ENCODE data around the gene MYLK.
"Not testable (repeated sequence)": the region's sequence is repeated elsewhere in the genome, so short reads cannot be mapped to it uniquely, and the experiment has no call there.

The MYLK gene

DNA sequence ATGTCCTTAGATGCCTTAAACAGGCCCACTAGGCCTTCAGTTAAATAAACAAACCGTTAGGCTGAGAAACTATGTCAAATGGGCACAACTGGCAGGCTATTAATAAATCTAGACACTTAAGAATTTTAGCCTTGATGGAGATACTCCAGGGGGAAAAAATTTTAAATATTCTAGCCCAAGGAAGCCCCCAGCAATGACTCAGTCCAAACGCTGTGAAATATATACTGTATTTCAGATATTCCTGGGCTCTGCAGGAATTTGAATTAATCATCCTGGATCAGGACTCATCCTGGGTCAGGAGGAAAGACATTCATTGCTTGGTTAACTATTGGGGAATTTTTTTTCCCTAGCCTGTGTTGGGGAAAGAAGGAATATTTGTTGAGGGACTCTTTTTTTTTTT is 166.7 kb downstream of the MYLK start:
- DNase-seq = not testable (repeated sequence)

DNA sequence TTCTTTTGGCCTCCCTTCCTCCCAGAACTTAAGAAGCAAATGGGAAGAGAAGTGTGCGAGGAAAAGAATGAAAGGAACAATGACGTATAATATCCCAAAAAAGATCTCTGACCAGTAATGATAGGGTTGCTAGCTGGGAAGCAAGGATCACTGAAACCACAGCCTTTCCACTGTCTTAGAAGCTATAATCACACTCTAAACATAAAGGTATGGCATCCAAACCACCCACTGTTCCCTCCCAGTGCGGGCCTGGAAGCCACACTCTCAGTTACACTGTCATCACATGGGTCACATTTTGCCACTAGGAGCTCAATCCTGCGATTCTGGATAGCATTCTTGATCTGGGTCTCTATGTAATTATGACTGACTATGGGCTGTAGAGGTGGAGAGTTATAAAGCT is 167.7 kb downstream of the MYLK start:
- DNase-seq = no peak

DNA sequence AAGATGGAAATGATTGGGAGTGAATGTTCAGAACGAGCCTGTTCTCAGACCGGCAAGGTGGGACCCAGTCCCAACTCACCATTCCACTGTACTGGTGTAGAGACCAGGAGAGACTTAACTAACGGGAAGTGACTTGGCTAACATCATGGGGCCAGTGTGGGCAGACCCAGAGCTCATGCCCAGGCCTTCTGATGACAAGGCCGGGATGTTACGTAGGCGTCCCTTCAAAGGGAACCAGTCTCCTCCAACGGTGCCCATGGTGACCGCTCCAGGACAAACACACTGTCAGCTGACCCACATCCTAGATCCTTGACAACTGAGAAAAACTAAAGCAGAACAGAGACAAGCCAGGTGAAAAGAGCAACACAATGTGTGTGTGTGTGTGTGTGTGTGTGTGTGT is 170.9 kb downstream of the MYLK start:
- DNase-seq = no peak

DNA sequence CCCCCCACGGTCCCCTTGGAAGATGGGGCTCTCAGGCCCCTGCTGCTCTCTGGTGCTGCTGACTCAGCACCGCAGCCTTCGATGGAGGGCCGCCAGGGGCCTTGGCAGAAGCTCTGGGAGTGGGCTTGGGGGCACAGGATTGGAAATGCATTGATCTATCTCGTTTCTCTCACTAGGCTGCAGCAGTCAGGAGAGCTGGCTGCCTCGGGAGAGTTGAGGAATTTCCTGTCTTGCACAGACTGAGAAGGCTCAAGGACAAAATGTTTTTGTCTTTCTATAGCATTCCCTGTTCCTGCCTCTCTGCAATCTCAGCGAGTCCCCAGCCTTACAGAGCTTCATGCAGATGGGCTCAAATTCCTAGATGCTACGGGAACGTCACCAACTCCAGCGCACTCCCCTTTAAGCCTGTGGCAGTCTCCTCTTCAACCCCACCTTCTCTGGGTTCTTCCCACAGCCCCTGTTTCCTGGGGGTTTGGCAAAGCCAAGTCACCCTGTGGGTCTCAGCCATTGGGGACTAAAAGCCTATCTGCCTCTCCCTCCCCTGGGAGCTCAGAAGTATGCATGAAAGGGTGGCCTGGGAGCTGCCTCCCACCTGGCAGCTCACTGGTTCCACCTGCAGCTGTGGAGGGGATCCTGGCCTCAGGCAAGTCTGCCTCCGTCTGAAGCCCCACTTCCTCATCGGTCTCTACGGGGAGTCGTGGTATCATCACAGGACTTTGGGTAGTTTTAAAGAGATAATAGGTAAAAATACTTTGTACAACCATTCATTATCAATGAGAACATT is 171.9 kb downstream of the MYLK start:
- DNase-seq = no peak

DNA sequence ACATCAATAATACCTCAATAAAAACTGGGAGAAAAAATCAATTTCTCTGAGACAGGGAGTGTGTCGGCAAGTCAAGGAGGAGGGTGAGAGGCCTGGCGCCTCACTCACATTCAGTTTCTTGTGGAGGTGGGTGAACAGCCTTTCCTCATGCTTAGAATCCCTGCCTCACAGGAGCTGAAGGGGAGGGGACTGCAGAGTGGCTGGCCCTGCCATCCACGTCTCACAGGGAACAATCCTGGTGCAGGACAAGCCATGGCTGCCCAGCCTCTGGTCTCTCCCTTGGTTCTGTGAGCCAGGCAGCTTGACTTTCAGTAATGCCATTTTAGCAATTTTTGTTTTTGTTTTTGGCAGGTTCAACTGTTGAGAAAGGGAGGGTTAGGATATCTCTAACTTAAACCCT is 172.8 kb downstream of the MYLK start:
- no peak for DNase-seq

DNA sequence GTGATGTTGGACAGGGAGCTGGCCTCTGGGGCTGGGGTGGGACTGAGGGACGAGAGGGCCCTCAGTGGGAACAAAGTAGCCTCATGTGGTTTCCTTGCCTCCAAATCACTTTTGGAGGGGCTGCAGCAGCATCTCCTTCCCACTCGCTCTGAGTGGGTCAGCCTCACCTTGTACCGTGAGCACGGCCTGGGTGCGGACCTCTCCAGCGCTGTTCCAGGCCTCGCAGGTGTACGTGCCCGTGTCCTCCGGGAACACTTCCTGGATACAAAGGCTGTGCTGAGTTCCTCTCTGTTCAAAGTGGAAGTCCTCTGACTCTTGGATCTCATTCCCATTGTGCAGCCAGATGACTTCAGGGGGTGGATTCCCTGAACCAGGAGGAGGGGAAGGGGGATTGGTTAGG is 175.6 kb downstream of the MYLK start:
- DNase-seq = no peak

DNA sequence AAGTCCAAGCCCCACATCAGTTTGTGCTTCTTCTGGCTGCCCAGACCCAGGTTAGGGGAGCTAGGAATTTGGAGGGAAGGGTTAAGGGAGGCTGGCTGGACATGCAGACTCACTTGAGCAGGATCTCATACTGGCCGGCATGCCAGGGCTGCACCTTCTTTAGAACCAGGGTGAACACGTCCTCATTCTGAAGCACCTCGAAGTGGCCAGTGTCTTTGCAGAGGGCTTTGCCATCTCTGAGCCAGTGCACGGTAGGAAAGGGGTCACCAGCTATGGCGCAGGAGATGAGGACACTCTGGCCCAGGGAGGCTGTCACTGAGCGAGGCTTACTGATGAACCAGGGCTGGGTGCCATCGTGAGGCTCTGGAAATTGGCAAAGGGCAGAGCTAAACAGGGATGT is 176.5 kb downstream of the MYLK start:
- not testable (repeated sequence) for DNase-seq

DNA sequence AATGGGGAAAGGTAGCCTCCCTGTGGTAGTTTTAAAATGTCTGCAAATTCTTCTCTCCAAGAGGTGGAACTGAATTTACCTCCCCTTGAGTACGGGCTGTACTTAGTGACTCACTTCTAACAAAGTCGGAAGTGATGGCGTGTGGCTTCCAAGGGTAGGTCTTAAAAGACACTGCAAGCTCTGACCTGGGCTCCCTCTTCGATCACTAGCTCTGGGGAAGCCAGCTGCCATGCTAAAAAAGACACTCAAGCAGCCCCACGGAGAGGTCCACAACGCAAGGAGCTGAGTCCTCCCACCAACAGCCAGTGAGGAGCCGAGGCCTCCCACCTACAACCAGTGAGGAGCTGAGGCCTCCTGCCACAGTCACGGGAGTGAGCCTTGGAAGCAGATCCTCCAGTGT is 177.3 kb downstream of the MYLK start:
- DNase-seq = no peak

DNA sequence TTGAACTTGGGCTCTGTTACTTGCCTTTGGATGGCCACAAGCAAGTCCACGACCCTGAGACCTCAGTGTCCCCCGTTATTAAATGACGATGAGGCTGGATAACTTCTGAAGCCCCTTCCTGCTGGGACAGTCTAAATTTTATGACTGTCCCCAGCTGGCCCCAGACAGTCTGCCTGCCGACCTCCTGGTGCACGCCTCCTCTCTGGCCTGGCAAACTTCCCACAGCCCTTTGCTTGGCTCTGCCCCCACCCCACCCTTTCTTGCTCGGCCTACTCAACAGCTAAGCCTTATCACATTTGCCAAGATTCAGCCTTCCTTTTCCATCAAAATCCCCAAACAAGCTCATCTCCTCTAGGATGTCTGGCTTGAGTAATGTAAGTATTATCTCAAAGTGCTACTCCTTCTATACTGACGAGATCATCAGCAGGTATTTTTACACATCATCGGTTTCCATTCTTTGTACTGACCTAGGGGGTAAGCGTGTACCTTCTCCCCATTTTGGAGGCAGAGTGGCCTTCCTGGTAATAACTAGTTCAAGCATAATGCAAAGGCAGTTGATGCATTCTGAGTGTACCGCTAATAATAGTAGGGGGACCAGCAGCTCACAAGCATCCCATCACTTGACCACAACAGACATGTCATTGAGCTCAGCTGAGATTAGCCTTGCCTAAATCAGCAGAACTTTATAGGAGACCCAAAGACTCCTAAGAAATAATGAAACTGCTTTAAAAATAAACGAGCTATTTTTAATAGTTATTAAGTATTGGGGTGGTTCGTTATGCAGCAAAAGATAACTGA is 178.4 kb downstream of the MYLK start:
- DNase-seq = no peak

DNA sequence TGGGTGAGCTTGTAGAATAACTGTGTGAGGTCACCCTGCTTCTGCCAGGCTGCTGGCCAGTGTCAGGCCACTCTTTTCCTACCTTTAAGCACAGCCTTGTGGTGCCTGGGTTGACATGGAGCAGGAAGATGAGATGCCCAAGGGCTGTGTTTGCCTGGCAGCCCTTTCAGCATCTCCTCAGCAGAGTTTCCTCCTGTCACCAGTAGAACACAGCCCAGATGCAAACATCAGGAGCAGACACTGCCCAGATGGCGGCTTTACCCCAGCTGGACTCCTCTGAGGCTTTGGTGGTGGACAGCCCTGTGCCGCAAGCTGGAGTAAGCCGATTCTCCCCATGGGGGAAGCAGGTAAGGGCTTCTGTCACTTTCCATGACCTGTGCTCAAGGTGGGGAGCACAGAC is 180.5 kb downstream of the MYLK start:
- DNase-seq = not testable (repeated sequence)

DNA sequence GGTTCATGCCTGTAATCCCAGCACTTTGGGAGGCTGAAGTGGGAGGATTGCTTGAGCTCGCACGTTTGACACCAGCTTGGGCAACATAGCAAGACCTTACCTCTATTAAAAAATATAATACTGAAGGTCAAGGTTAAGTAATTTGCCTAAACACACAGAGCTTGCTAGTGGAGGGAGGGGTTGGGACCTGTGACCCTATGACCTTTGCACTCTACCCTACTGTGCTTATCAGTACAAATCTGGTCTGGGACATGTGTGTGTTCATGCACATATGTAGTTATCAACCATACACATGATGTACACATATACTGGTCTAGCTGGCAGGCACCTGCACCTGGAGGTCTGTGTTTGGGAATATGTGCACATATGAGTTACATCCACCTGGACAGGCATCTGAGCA is 181.4 kb downstream of the MYLK start:
- no peak for DNase-seq

DNA sequence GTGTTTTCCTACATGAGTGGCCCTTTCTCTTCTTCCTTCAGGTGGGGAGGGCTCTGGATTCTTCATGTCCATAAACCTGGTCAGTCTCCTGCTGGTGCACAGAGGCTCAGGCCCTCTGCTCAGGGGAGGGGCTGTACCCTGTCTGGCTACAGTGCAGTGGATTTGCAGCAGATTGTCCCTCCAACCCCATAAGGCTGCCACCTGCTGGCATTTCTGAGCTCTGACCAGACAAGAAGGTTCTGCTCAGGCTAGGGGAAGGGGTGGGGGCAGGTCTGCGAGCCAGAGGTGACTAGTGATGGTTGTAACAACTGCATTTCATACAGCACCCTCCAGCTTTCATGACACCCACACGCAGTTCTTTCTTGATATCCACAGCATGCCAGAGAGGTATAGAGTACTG is 182.1 kb downstream of the MYLK start:
- not testable (repeated sequence) for DNase-seq

DNA sequence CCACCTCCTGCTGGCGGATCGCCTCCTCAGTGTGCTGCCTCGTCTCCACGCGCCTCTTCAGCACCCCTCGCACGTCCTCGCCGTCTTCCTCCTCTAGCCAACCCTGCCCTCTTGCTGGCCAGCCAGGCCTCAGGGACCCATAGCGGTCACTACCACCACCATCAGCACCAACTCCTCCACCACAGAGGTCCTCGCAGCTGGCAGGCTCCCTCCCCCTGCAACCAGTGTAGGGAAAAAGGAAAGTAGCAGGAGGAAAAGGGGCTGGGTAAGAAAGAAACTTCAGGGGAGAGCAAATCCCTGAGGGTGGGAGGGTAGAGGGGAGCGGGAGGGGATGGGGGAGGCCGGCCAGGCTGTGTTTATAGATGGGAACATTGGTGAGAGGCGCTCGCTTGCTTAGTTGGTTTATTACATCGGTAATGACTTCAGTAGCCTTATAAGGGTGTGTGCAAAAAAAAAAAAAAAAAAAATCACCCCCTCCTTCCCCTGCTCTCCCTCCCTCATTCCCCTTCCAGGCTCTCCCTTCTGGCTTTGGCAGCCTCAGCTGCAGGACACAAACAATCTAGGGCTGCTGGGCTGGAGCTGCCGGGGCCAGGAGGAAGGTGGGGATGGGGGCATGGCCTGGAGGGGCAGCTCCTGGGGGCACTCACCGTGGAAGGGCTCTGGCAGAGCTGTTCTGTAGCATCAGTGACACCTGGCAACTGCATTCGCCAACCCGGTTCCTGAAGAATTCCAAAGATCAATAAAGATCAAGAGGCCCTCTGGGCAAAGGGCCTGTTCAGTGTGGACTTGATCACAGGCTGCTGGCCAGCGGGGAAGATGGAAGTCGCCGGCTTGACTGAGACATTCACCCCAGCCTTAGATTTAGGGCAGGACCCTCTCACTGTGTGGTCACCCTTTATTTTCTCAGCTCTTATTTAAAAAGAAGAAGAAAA is 183.1 kb downstream of the MYLK start:
- DNase-seq = no peak

DNA sequence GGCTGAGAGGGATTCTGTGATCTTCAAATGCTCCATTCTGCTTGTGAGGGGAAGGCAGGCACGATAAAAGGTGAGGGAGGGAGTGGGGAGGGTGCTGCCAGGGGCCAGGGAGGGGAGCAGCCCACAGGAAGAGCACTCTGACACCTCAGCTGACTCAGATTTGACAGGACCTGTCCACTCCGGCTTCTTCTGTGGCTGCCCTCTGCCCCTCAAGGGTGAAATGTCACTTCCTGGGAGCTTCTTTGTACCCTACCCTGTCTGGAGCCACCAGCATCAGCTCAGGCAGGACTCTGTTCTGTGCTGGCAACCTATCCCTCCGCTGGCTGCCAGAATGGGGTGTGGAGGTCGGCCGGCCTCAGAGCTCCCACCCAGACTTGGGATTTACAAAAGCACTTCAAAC is 185.3 kb downstream of the MYLK start:
- no peak for DNase-seq

DNA sequence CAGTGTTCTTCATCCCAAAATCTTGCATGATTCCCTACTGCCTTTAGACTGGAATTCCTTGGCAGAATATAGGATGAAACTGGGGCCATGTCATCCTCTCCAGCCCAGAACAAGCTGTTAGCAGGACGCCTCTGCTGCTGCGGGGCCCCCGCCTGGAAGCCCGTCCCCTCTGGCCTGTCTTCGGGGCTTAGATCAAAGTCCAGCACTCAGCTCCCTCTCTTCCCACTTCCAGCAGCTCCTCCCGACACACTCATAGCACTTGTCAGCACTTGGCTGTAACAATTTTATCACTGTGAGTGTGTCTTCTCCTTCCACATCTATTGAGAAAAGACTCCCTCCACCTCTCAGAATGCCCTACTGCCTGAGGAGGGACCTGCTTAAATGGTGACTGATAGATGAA is 187.3 kb downstream of the MYLK start:
- DNase-seq = no peak

DNA sequence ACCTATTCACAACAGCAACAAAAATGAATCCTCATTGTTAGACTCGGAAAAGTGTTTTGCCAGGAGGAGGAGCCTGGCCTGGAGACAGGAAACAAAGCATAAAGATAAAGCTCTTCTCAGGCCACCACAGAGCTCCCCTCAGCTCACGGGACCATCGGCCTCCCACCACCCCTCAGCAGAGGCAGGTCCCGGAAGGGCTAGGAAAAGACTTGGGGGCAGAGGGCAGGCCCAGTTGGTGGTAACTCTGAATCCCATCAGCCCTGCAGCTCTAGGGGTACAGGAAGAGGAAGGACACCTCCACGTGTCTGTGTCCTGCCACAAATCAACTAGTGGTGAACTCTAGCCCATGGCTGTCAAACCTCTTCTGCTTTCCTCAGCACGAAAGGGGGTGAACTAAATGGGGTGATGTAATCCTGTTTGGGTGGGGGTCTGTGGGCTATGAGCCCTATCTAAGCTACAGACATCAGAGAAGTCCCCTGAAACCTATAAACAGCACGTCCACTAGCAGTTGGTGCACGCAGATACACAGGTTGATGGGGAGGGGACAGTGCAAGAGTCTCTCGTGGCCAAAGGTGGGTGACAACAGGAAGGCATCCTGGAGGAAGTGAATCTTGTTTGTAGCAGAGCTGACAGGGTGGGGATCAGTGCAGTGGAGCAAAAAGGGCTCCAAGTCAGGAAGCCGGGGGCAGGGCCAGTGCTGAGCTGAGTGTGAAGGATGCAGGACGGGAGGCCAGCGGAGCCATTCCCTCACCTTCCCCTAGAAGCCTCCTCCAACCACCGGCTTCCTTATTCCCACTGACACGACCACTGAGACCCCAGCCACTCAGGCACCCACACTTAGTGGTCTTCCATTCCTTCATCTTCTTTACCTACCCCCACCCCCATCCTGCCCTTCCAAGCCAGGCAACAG is 188.1 kb downstream of the MYLK start:
- DNase-seq = no peak

DNA sequence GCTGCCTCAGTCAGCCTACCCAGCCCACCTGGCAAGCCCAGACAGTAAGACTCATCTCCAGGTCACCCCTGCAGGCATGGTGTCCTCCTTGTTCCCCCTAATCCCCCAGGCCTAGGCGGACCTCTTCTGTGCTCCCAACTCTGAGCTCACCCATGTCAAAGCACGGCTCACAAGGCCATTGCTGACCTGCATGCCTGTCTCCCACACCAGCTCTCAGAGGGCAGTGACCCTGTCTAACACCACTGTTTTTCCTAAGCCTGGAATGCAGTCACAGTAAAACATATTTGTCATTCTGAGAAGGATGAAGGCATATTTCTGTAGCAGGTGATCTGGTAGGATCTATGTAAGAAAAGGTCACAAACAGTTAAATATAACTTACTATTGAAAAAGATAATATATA is 189.0 kb downstream of the MYLK start:
- no peak for DNase-seq

DNA sequence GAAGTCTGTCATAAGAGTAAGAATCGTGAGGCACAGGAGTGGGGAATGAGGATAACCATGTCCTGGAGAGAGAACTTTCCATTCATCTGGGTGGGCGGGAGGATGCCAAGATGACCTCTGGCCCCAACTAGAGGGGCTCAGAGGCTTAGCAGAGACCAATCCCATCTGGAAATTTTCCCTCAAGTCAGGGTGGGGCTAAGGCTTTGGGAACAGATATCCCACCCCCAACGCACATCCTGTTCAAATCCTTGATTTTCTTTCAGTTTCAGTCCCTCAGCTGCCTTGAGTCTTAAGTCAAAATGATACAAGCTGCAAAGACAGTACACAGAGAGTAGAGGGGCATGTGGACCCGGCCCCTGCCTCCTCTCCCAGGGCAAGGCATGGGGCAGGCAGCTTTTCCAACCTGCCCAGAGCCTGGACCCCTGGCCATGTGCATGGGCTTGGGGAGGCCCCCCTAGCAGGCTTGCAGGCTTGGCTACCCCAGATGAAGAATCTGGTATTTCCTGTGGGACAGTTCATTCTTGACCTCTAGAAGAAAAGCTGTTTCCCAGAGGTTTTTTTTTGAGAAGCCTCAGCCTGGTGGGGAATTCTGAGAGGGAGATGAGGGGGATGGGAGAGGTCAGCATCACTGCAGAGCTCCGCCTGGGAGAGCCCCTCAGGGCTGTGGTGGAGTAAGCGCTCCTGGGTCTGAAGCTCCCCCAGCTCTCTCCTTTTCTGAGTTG is 189.6 kb downstream of the MYLK start:
- no peak for DNase-seq

DNA sequence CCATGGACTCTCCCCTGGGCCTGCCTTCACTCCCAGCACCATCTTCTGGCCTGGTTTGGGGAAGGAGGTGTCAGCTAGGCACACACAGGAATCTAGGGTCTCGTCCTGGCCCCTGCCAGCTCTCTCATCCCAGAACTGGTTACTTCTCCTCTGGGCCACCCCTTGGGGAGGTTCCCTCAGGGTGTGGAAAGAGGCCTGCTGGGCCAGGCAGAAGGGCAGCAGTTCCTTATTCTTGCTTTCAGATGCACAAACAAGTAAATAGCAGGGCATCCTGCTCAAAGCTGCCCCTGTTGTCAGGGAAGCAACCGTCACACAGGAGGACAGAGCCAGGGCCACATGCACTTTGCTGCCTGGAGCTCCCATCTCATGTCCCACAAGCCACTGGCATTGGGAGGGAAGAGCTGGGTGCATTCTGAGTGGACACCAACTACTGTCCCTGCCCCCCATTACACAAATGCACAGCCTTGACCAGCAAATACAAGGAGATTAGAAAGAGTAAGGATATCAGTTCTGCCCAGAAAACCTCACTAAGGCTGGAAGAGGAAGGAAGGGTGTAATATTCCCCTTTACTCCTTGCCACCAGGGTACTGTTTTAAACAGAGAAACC is 190.4 kb downstream of the MYLK start:
- no peak for DNase-seq

DNA sequence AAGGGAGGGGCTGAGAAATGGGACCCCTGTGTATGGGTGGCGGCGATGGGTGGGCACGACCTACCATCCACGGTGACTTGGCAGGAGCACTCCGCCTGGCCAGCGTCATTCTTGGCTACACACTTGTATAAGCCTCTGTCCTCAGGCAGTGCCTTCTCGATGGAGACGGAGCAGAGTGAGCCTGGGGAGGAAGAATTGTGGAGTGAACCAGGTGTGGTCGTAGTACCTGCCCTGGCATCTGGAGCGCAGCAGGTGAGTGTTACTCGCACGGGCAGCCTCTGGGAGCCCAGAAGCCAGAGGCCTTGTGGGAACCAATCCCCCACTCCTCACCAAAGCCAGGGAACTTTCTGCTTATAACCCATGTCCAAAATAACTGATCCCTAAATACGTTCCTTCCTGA is 191.5 kb downstream of the MYLK start:
- DNase-seq = no peak

DNA sequence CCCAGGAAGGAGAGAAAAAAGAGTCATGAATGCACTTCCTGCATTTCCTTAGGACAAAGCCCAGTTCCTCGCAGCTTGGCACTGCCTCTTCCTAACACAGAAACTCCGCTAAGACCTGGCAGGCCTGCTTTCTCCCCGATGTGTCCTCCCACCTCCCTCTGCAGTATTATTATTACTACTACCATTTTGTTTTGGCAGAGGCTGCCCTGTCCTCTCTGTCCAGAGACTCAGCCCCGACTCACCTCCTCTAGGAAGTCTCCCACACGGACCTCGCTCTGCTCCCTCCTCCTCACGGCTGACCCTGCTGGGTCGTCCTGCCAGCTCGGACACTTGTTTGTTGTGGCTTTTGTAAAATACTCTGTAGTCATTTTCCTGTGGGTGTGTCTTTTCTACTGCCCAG is 192.1 kb downstream of the MYLK start:
- DNase-seq = no peak
